HepG2 (cell line): ENCODE results near the gene MAP3K2. TPM values are rescaled to one million over a fixed set of nuclear protein-coding genes. Genes with fewer than 3 reads are reported as not detected.

Experiments
- ATAC-seq: fragments of 200-7000 bp; cut with Tn5 transposase; 3 replicates; pipeline ENCODE4 v1.9.1; 2020; ENCODE audit warnings: mild to moderate bottlenecking, moderate library complexity
- BruUV-seq: library from RNA; stranded (reverse); fragments of 400-500 nt; replicated peaks from 2 replicates; lab custom pipeline; 2021; lab: Mats Ljungman, UMichigan
- CTCF ChIA-PET: fragments of 300-600 bp; formaldehyde crosslinking; extraction: SDS; loops from one replicate; lab custom pipeline; 2021; ENCODE audit warnings: low total read pairs, inconsistent platforms, low intra/inter-chr PET ratio; lab: Yijun Ruan, JAX
- POLR2A ChIA-PET: fragments of 350-600 bp; sonication (Branson Sonifier 250); formaldehyde crosslinking; loops from one replicate; lab custom pipeline; 2020; ENCODE audit warnings: antibody characterized with exemption, inconsistent platforms; lab: Yijun Ruan, JAX
- DNase-seq: peaks from one replicate; pipeline ENCODE4 v3.0.0-alpha.2; 2015; ENCODE audit warnings: low spot score
- FAIRE-seq: peaks from 3 replicates; lab custom pipeline; 2011; peaks lifted over from hg19 to GRCh38; lab: Jason Lieb, UNC
- H2AFZ ChIP-seq: one replicate; pipeline ENCODE4 v1.6.1; 2011; ENCODE audit warnings: low read length, inconsistent platforms
- H3K27ac ChIP-seq: fragments of 300-600 bp; 3 replicates; pipeline ENCODE4 v1.8.0; 2011; ENCODE audit warnings: mixed run types, mild to moderate bottlenecking, mixed read lengths, low read length, inconsistent platforms; ENCODE audit not compliant: insufficient read depth; ENCODE audit errors: extremely low read length
- H3K27me3 ChIP-seq, 2 experiments: fragments of 200-600 bp in 1 of 2; 2 replicates in 1 of 2; 3 replicates in 1 of 2; pipeline versions ENCODE4 v1.6.0 to v1.8.0; 2011; ENCODE audit warnings: low read length in 2 of 2, mild to moderate bottlenecking in 2 of 2, moderate library complexity in 2 of 2, inconsistent platforms in 1 of 2; ENCODE audit not compliant: insufficient read depth in 2 of 2, control insufficient read depth in 1 of 2
- H3K36me3 ChIP-seq, 2 experiments: fragments of 200-600 bp in 1 of 2; replicated peaks in 1 of 2; 2 replicates in 1 of 2; 3 replicates in 1 of 2; pipeline versions ENCODE4 v1.5.1 to v1.8.0; 2011; ENCODE audit warnings: low read length in 2 of 2, inconsistent platforms in 1 of 2; ENCODE audit not compliant: insufficient read depth in 2 of 2, control insufficient read depth in 1 of 2
- H3K4me1 ChIP-seq: 2 replicates; pipeline ENCODE4 v1.5.1; 2012; ENCODE audit warnings: low read length, inconsistent platforms; ENCODE audit not compliant: insufficient read depth
- H3K4me2 ChIP-seq: 2 replicates; pipeline ENCODE4 v1.6.0; 2011; ENCODE audit warnings: low read depth, low read length, inconsistent platforms
- H3K4me3 ChIP-seq, 3 experiments: fragments of 200-600 bp in 1 of 3; sonication (generic), shearing (Covaris generic) in 1 of 3; replicated peaks in 1 of 3; 2 replicates each; pipeline ENCODE4 v1.5.1; 2011 to 2016; ENCODE audit warnings: low read length in 3 of 3, inconsistent platforms in 2 of 3, low read depth in 2 of 3, mild to moderate bottlenecking in 2 of 3, control low read depth in 1 of 3, mixed read lengths in 1 of 3; ENCODE audit not compliant: insufficient read depth in 1 of 3
- H3K79me2 ChIP-seq: one replicate; pipeline ENCODE4 v1.6.1; 2011; ENCODE audit warnings: low read length, inconsistent platforms; ENCODE audit not compliant: insufficient read depth
- H3K9ac ChIP-seq: 2 replicates; pipeline ENCODE4 v1.6.0; 2011; ENCODE audit warnings: mild to moderate bottlenecking, low read depth, low read length, inconsistent platforms; ENCODE audit not compliant: insufficient read depth
- H3K9me3 ChIP-seq: 2 replicates; pipeline ENCODE4 v1.5.1; 2012; ENCODE audit warnings: mild to moderate bottlenecking, low read length
- H4K20me1 ChIP-seq: 2 replicates; pipeline ENCODE4 v1.6.0; 2011; ENCODE audit warnings: inconsistent platforms, mild to moderate bottlenecking, low read length, moderate library complexity; ENCODE audit not compliant: insufficient read depth
- GABPA ChIP-seq, 2 experiments: IDR thresholded peaks; 2 replicates each; pipeline ENCODE4 v1.6.1; 2011 to 2016; ENCODE audit warnings: low read depth in 2 of 2, low read length in 1 of 2, missing biosample characterization in 1 of 2, missing genetic modification characterization in 1 of 2
- SP140L ChIP-seq: sonication (generic); formaldehyde crosslinking; IDR thresholded peaks from 2 replicates; pipeline ENCODE4 v1.4.0; 2020; ENCODE audit warnings: missing genetic modification reagents, borderline replicate concordance
- THYN1 ChIP-seq: sonication (generic); formaldehyde crosslinking; IDR thresholded peaks from 2 replicates; pipeline ENCODE4 v1.8.1; 2023; ENCODE audit warnings: low read depth, mild to moderate bottlenecking, moderate library complexity, missing genetic modification reagents, borderline replicate concordance
- ZNF441 ChIP-seq: sonication (generic); formaldehyde crosslinking; IDR thresholded peaks from 2 replicates; pipeline ENCODE4 v1.7.0; 2021; ENCODE audit warnings: missing genetic modification reagents, borderline replicate concordance
- WGBS: methylation state at CpG from one replicate; pipeline ENCODE4 v1.1.6; 2017; ENCODE audit warnings: low lambda C conversion rate; 5-methylcytosine and 5-hydroxymethylcytosine counted together
- in situ Hi-C: cut with HindIII; loops from 2 replicates; pipeline ENCODE4 v1.10.0; 2017; ENCODE audit warnings: low pct_unique_long_range_greater_than_20kb; ENCODE audit not compliant: extremely low pct_ligation_motif_present
- intact Hi-C: fragments of 100-400 bp; cut with micrococcal nuclease; formaldehyde crosslinking; loops from one replicate; pipeline ENCODE4 v1.10.0; 2022; ENCODE audit not compliant: unreplicated experiment
- polyA plus RNA-seq, 8 experiments: library from polyadenylated mRNA; depleted of rRNA in 3 of 8; stranded (reverse) in 7 of 8; unstranded in 1 of 8; fragments of >200 nt; fragmentation: Illumina TruSeq in 4 of 8; extraction: Trizol in 4 of 8; gene quantifications; 2 replicates each; pipeline versions ENCODE4 v1.2.1 to v1.2.3, GENCODE V29; 2011 to 2016; ENCODE audit warnings: low read depth in 4 of 8, missing spikeins in 1 of 8, mixed read lengths in 1 of 8; ENCODE audit not compliant: insufficient read depth in 1 of 8
- total RNA-seq, 5 experiments: library from RNA; depleted of rRNA; stranded (reverse); fragments of >200 nt; fragmentation: Illumina TruSeq; extraction: Trizol; gene quantifications; 2 replicates each; pipeline ENCODE4 v1.2.3, GENCODE V29; 2016; ENCODE audit warnings: low read depth in 1 of 5
- TF ChIP-seq, protein P1 (sequence below): IDR thresholded peaks from 2 replicates; pipeline ENCODE4 v1.6.1; 2016; ENCODE audit warnings: missing biosample characterization, missing genetic modification reagents, low read depth
- TF ChIP-seq, protein P2 (sequence below): sonication (generic); formaldehyde crosslinking; IDR thresholded peaks from 2 replicates; pipeline ENCODE4 v1.4.0; 2020; ENCODE audit warnings: missing genetic modification reagents
- TF ChIP-seq, protein P3 (sequence below), 2 experiments: sonication (generic) in 1 of 2; formaldehyde crosslinking in 1 of 2; IDR thresholded peaks; 2 replicates each; pipeline versions ENCODE4 v1.5.1 to v1.6.1; 2011 to 2020; ENCODE audit warnings: borderline replicate concordance in 1 of 2, low read depth in 1 of 2, low read length in 1 of 2, mild to moderate bottlenecking in 1 of 2, missing genetic modification reagents in 1 of 2, moderate library complexity in 1 of 2

Gene MAP3K2
- total and polyA plus RNA-seq, 2 of the 13 experiments (the other 11 are each of a cell fraction or from before 2014, with no cell fraction given): 12.2 to 37.2 TPM

DNA sequence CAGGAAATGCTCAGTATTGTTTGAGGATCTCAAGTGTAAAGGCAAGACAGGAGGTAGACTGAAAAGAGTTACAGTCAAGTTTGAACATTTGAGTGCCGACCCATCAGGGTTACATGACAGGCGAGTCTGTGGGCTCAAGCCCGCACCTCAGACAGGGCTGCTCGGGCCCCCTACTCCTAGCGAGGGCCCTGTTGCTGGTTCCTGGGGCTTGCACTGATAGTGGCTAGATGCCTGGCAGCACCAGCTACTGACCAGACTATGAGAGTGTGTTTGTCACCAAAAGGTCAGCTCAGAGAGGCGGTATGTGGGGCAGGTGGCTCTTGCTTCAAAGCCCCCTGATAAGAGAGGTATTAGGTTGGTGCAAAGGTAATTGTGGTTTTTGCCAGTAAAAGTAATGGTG, 132.1 kb downstream of the MAP3K2 start (continued):
- TF ChIP-seq, protein P1, sequence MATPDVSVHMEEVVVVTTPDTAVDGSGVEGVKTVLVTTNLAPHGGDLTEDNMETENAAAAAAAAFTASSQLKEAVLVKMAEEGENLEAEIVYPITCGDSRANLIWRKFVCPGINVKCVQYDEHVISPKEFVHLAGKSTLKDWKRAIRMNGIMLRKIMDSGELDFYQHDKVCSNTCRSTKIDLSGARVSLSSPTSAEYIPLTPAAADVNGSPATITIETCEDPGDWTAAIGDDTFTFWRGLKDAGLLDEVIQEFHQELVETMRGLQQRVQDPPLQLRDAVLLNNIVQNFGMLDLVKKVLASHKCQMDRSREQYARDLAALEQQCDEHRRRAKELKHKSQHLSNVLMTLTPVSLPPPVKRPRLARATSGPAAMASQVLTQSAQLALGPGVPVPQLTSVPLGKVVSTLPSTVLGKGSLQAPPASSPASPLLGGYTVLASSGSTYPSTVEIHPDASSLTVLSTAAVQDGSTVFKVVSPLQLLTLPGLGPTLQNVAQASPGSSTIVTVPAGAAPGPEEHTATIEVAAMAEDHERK: no peak
- no peak for TF ChIP-seq SP140L (CRISPR knock-in tag)
- TF ChIP-seq, protein P2, sequence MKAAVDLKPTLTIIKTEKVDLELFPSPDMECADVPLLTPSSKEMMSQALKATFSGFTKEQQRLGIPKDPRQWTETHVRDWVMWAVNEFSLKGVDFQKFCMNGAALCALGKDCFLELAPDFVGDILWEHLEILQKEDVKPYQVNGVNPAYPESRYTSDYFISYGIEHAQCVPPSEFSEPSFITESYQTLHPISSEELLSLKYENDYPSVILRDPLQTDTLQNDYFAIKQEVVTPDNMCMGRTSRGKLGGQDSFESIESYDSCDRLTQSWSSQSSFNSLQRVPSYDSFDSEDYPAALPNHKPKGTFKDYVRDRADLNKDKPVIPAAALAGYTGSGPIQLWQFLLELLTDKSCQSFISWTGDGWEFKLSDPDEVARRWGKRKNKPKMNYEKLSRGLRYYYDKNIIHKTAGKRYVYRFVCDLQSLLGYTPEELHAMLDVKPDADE (CRISPR knock-in tag): no peak
- TF ChIP-seq, protein P3, sequence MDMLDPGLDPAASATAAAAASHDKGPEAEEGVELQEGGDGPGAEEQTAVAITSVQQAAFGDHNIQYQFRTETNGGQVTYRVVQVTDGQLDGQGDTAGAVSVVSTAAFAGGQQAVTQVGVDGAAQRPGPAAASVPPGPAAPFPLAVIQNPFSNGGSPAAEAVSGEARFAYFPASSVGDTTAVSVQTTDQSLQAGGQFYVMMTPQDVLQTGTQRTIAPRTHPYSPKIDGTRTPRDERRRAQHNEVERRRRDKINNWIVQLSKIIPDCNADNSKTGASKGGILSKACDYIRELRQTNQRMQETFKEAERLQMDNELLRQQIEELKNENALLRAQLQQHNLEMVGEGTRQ (IDR thresholded peaks at IDR 0.05; ENCODE audit: low read depth, low read length): no peak
- TF ChIP-seq, protein P3 (CRISPR knock-in tag; IDR thresholded peaks at IDR 0.05; ENCODE audit: borderline replicate concordance): no peak

DNA sequence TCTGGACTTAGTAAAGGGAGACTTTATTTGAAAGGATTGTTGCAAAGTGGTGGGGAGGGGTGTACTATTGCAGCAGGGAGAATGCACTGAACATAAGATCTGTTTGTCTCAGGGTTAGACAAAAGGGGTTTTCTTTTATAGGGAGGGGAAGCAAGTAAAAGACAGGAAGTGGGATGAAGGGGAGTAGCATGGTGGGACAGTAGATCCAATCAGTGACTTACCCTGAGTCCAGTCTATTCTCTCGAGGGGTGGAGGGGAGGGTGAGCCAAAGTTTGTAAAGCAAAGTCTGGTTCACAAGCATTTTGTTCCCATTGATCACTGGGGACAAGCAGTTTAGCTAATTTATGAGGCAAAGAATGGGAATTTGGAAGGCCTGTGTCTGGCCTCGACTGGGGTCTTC, 132.6 kb downstream of the MAP3K2 start:
- DNase-seq (peak; percentile 15), FAIRE-seq (no peak), ATAC-seq (no peak; the same call in 1 of the 3 replicates)
- no peaks in the 10 kb centered on the region for H3K27me3 ChIP-seq
- no peaks in the 10 kb centered on the region for H4K20me1 ChIP-seq
- H3K4me3 ChIP-seq: no peak overlapping the region
- no peak overlapping the region for H3K9ac ChIP-seq
- H3K36me3 ChIP-seq: peaks cover 19 to 37% of the 10 kb centered on the region in 2 experiments; a peak in 4 of 5 replicates
- H3K4me1 ChIP-seq: peaks cover 5% of the 10 kb centered on the region; the same call in 1 of the 2 replicates
- H3K79me2 ChIP-seq: no peaks in the 10 kb centered on the region
- no peak overlapping the region for H3K27ac ChIP-seq
- H2AFZ ChIP-seq: no peak overlapping the region
- ChIA-PET POLR2A (no interaction called here), CTCF (no interaction called here)
- intact Hi-C loops (no loop called here), in situ Hi-C loops (no loop called here)
- TF ChIP-seq GABPA (IDR thresholded peaks at IDR 0.05; ENCODE audit: low read depth, low read length) (no peak), GABPA (CRISPR knock-in tag; IDR thresholded peaks at IDR 0.05; ENCODE audit: low read depth) (no peak), THYN1 (CRISPR knock-in tag) (no peak), ZNF441 (CRISPR knock-in tag) (no peak)
- BruUV-seq: no TSS peak
- H3K9me3 ChIP-seq: no peaks in the 10 kb centered on the region
- 87% methylated on average over 2 of the region's 2 CpGs for WGBS
- no peak overlapping the region for H3K4me2 ChIP-seq
